Neural progenitor cell (in vitro differentiated cells): ENCODE data around the gene ATP1A4. TPM values are rescaled to one million over a fixed set of nuclear protein-coding genes. Genes with fewer than 3 reads are reported as not detected.

Source experiments
- DNase-seq: peaks from one replicate; pipeline ENCODE4 v3.0.0-alpha.2; 2016; ENCODE audit warnings: low spot score
- H2AFZ ChIP-seq: fragments of 200-600 bp; sonication (generic); replicated peaks from 2 replicates; pipeline ENCODE4 v1.6.1; 2016; ENCODE audit warnings: antibody characterized with exemption
- H3F3A ChIP-seq: fragments of 200-600 bp; sonication (generic); 2 replicates; pipeline ENCODE4 v1.6.1; 2016; ENCODE audit warnings: antibody characterized with exemption, low read depth
- H3K27ac ChIP-seq: fragments of 200-600 bp; sonication (generic); 2 replicates; pipeline ENCODE4 v1.5.1; 2016; ENCODE audit warnings: mild to moderate bottlenecking
- H3K27me3 ChIP-seq: fragments of 200-600 bp; sonication (generic); 2 replicates; pipeline ENCODE4 v1.6.1; 2016; ENCODE audit warnings: mild to moderate bottlenecking, moderate library complexity
- H3K36me3 ChIP-seq: fragments of 200-600 bp; sonication (generic); 2 replicates; pipeline ENCODE4 v1.5.1; 2016
- H3K4me1 ChIP-seq: fragments of 200-600 bp; sonication (generic); 2 replicates; pipeline ENCODE4 v1.6.1; 2016; ENCODE audit warnings: mixed run types
- H3K4me2 ChIP-seq: fragments of 200-600 bp; sonication (generic); 2 replicates; pipeline ENCODE4 v1.6.1; 2016
- H3K4me3 ChIP-seq: fragments of 200-600 bp; sonication (generic); 2 replicates; pipeline ENCODE4 v1.5.1; 2016
- H3K79me2 ChIP-seq: fragments of 200-600 bp; sonication (generic); 2 replicates; pipeline ENCODE4 v1.6.1; 2016; ENCODE audit warnings: low read depth
- H3K9ac ChIP-seq: fragments of 200-600 bp; sonication (generic); 2 replicates; pipeline ENCODE4 v1.6.1; 2016
- H3K9me3 ChIP-seq: fragments of 200-600 bp; sonication (generic); 2 replicates; pipeline ENCODE4 v1.5.1; 2016; ENCODE audit warnings: low read depth
- H4K20me1 ChIP-seq: fragments of 200-600 bp; sonication (generic); 2 replicates; pipeline ENCODE4 v1.6.1; 2016; ENCODE audit warnings: low read depth
- H3K27ac Mint-ChIP-seq: 3 replicates; pipeline ENCODE4 v1.8.0; 2021; ENCODE audit warnings: mixed read lengths
- H3K27me3 Mint-ChIP-seq: 2 replicates; pipeline ENCODE4 v1.8.0; 2022; ENCODE audit warnings: low read depth, mild to moderate bottlenecking, inconsistent platforms, moderate library complexity, mixed read lengths; ENCODE audit not compliant: insufficient read depth
- H3K36me3 Mint-ChIP-seq: 3 replicates; pipeline ENCODE4 v1.8.0; 2021; ENCODE audit warnings: mixed read lengths
- H3K4me1 Mint-ChIP-seq: 3 replicates; pipeline ENCODE4 v1.8.0; 2021; ENCODE audit warnings: mixed read lengths
- H3K4me3 Mint-ChIP-seq: 3 replicates; pipeline ENCODE4 v1.8.0; 2021; ENCODE audit warnings: mild to moderate bottlenecking, moderate library complexity, mixed read lengths
- H3K9me3 Mint-ChIP-seq: 3 replicates; pipeline ENCODE4 v1.8.0; 2020; ENCODE audit warnings: mixed read lengths
- CTCF ChIP-seq: fragments of 200-600 bp; sonication (generic); IDR thresholded peaks from 2 replicates; pipeline ENCODE4 v1.5.1; 2017; ENCODE audit warnings: antibody characterized with exemption, mild to moderate bottlenecking
- EZH2 ChIP-seq: fragments of 200-600 bp; sonication (generic); IDR thresholded peaks from 2 replicates; pipeline ENCODE4 v1.6.1; 2017; ENCODE audit warnings: antibody characterized with exemption, mild to moderate bottlenecking, moderate library complexity
- EZH2phosphoT487 ChIP-seq: fragments of 200-600 bp; sonication (generic); IDR thresholded peaks from 2 replicates; pipeline ENCODE4 v1.6.1; 2017; ENCODE audit warnings: antibody characterized with exemption
- total RNA-seq: library from RNA; depleted of rRNA; stranded (reverse); fragments of >200 nt; gene quantifications from 2 replicates; pipeline ENCODE4 v1.2.3, GENCODE V29; 2015; ENCODE audit warnings: low replicate concordance

ATP1A4 gene
- total RNA-seq, 1 donor from 2014 or later: 0.17 TPM

GRCh38 chr1:160211046-160211790, 59.8 kb downstream of the ATP1A4 start:
- Histone ChIP-seq H3K9ac (no peak overlapping the region), H3K36me3 (peaks cover 5% of the 10 kb centered on the region), H3K9me3 (no peaks in the 10 kb centered on the region), H3K27me3 (no peaks in the 10 kb centered on the region), H3K4me3 (no peak overlapping the region), H3K4me1 (peaks cover 60% of the 10 kb centered on the region), H2AFZ (no peak overlapping the region), H3K4me2 (peak overlapping the region; percentile 48), H4K20me1 (peaks cover 68% of the 10 kb centered on the region), H3K27ac (peak overlapping the region; percentile 48), H3K79me2 (peaks cover 17% of the 10 kb centered on the region), H3F3A (peaks cover 48% of the 10 kb centered on the region)
- TF ChIP-seq EZH2phosphoT487 (no peak), EZH2 (no peak), CTCF (no peak)
- Mint-ChIP-seq H3K27me3 (peaks cover 12% of the 10 kb centered on the region), H3K4me1 (peaks cover 65% of the 10 kb centered on the region), H3K36me3 (peaks cover 47% of the 10 kb centered on the region), H3K4me3 (peak overlapping the region; percentile 89), H3K9me3 (no peaks in the 10 kb centered on the region), H3K27ac (peak overlapping the region; percentile 92)
- peak; percentile 67 for DNase-seq

GRCh38 chr1:160214481-160215140, 63.2 kb downstream of the ATP1A4 start:
- no peak for TF ChIP-seq CTCF
- TF ChIP-seq EZH2: no peak
- TF ChIP-seq EZH2phosphoT487: no peak
- H3F3A ChIP-seq: peaks cover 27% of the 10 kb centered on the region

GRCh38 chr1:160216301-160216700, 64.9 kb downstream of the ATP1A4 start:
- H3K79me2 ChIP-seq: no peaks in the 10 kb centered on the region
- TF ChIP-seq CTCF (no peak), EZH2 (no peak), EZH2phosphoT487 (no peak)
- H3K36me3 Mint-ChIP-seq: peaks cover 59% of the 10 kb centered on the region
- no peak overlapping the region for H3K4me2 ChIP-seq
- H3K4me1 Mint-ChIP-seq: peaks cover 25% of the 10 kb centered on the region
- H3K27ac ChIP-seq: no peak overlapping the region
- peaks cover 36% of the 10 kb centered on the region for H4K20me1 ChIP-seq
- no peak overlapping the region for H3K4me3 Mint-ChIP-seq
- no peak overlapping the region for H3K27ac Mint-ChIP-seq
- H3K9me3 ChIP-seq: no peaks in the 10 kb centered on the region
- H3F3A ChIP-seq: peaks cover 30% of the 10 kb centered on the region
- H2AFZ ChIP-seq: no peak overlapping the region
- no peaks in the 10 kb centered on the region for H3K9me3 Mint-ChIP-seq
- no peak overlapping the region for H3K4me3 ChIP-seq
- H3K36me3 ChIP-seq: peaks cover 5% of the 10 kb centered on the region
- H3K27me3 Mint-ChIP-seq: peaks cover 10% of the 10 kb centered on the region
- peaks cover 34% of the 10 kb centered on the region for H3K4me1 ChIP-seq
- no peak overlapping the region for H3K9ac ChIP-seq
- no peaks in the 10 kb centered on the region for H3K27me3 ChIP-seq
- DNase-seq: no peak

More at GRCh38 chr1:160214481-160215140, 63.2 kb downstream of the ATP1A4 start:
- no peak for DNase-seq
- peaks cover 31% of the 10 kb centered on the region for H3K4me1 Mint-ChIP-seq
- Histone ChIP-seq H3K79me2 (peaks cover 6% of the 10 kb centered on the region), H2AFZ (no peak overlapping the region), H3K9ac (no peak overlapping the region), H3K27me3 (no peaks in the 10 kb centered on the region), H3K4me1 (peaks cover 41% of the 10 kb centered on the region), H3K4me3 (no peak overlapping the region), H3K36me3 (peaks cover 5% of the 10 kb centered on the region), H3K4me2 (no peak overlapping the region), H3K9me3 (no peaks in the 10 kb centered on the region), H4K20me1 (peaks cover 39% of the 10 kb centered on the region), H3K27ac (no peak overlapping the region)
- peaks cover 52% of the 10 kb centered on the region for H3K36me3 Mint-ChIP-seq
- H3K4me3 Mint-ChIP-seq: no peak overlapping the region
- H3K9me3 Mint-ChIP-seq: no peaks in the 10 kb centered on the region
- H3K27me3 Mint-ChIP-seq: peaks cover 10% of the 10 kb centered on the region
- no peak overlapping the region for H3K27ac Mint-ChIP-seq
